NCI-H2227 treated with DMSO at 0.1 percent for 48 hours (cell line): ENCODE results near the gene NFAM1.
A peak's percentile ranks its signal among the peaks of the same experiment; 100 is the strongest.

Experiments used
- DNase-seq: peaks from one replicate; lab custom pipeline; 2025; lab: John Stamatoyannopoulos, UW

The NFAM1 gene, protein sequence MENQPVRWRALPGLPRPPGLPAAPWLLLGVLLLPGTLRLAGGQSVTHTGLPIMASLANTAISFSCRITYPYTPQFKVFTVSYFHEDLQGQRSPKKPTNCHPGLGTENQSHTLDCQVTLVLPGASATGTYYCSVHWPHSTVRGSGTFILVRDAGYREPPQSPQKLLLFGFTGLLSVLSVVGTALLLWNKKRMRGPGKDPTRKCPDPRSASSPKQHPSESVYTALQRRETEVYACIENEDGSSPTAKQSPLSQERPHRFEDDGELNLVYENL

DNA sequence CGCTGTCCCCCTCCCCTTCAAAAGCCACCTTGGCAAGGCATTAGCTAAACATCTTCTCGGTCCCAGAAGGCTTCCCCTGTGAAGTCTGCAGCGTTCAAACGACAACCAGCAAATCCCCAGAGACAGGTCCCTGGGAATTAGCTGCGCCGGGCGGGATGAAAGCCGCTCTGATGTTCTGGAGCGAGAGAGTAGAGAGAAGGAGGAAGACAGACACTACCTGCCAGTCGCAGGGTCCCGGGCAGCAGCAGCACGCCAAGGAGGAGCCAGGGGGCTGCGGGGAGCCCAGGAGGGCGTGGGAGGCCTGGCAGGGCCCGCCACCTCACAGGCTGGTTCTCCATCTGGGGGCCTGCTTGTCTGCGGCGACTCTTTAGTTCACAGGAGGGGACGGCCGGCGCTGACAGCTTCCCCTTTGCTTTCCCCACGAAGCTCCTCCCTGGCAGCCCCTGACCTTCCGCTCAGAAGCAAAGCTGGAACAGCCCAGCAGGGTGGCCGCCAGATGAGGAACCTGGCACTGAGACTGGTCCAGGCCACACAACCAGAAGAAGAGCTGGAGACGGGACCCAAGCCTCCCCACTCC lies at the start of gene NFAM1:
Gene NFAM1 (minus strand): TSS at position 384 of the 577 bp plus-strand sequence. CDS start 46 bp downstream, at position 338.
- no peak for DNase-seq

- no peak for DNase-seq
Observed at GRCh38 chr22:42475122-42475521, 42.9 kb upstream of the NFAM1 start.

DNA sequence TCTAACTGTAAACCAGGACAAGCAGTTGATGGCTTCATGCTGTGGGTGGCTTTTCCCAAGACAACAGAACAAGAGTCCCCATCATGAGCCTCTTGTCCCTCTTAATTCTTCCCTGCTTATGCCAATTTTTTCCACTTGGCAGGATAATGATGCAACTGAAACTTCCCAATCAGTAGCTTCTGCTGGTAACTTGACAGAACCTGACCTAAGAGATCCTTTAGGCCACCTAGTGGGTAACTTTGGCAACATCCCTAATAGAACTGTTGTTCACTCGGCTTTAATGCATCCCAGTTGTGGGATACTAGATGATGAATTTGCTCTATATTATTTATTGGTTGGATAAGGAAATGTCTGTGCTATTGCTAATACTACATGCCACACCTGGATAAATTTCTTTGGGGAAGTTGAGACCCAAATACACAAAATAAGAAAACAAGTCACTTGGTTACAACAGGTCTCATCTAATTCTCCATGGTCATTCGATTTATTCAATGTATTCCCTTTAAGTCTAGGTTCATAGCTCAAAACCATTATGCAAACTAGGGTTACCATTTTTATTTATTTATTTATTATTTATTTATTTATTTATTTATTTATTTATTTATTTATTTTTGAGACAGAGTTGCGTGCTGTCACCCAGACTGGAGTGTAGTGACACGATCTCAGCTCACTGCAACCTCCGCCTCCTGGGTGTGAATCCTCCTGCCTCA lies 41.4 kb upstream of the NFAM1 start:
- DNase-seq = peak; percentile 6

DNA sequence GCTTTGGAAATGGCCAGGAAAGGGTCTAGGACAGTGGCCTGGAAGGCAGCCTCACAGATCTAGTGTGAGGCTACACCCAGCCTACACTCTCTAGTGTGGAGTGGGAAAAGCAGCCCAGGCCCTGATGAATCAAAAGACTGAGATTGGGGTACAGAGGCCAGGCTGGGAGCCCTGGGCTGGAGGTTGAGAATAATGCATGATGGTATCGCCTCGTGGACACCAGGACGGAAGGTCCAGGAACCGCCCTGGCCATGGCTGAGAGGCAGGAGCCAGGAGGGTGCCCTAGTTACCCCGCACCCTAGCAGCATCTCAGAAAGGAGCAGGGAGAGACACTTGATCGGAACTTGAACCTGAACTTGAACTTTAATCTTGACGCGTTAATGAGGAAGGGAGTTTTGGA lies 40.5 kb upstream of the NFAM1 start:
- DNase-seq = no peak

- DNase-seq = no peak
Observed at GRCh38 chr22:42471441-42471840, 39.2 kb upstream of the NFAM1 start.

GRCh38 chr22:42470366-42471082 lies 38.3 kb upstream of the NFAM1 start:
- no peak for DNase-seq

- no peak for DNase-seq
Observed at GRCh38 chr22:42468841-42469240, 36.6 kb upstream of the NFAM1 start.

- no peak for DNase-seq
Observed at GRCh38 chr22:42462016-42462415, 29.8 kb upstream of the NFAM1 start.

- DNase-seq = no peak
Observed at GRCh38 chr22:42461511-42461910, 29.3 kb upstream of the NFAM1 start.

DNA sequence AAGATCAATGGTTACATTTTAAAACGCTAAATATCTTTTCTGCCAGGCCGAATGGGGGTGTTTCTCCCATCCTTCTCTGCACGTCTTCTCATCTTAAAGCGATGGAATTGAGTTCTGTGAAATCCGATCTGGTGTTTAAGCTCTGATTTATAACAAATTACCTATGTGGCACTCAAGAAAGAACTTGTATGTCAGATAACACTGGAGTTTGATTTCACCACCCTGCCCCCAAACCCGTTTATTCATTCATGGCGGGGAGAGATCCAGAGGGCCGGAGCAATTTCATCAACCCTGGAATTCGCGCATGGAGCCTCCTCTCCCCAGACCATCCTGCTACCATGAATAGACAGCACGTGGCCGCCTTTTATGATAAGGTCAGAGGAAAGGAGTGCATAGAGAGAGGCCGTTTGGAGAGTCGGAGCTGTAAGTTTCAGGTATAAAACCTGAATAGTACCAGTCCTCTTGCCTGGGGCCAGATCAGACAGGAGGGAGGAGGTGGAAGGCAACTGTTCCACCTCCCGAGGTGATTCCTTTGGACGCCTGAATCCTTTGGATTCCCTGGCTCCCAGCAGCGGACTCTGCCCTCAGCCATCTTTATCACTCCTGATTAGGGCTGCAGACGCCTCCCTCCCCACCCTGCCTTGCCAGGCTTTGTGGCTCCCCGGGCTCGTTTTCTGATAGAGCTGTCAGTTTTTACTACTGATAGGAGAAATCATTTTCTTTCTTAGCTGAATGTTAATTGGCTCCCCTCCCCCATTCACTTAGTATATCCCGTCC lies 27.3 kb upstream of the NFAM1 start:
- peak; percentile 35 for DNase-seq

- no peak for DNase-seq
Observed at GRCh38 chr22:42452916-42453315, 20.7 kb upstream of the NFAM1 start.

DNA sequence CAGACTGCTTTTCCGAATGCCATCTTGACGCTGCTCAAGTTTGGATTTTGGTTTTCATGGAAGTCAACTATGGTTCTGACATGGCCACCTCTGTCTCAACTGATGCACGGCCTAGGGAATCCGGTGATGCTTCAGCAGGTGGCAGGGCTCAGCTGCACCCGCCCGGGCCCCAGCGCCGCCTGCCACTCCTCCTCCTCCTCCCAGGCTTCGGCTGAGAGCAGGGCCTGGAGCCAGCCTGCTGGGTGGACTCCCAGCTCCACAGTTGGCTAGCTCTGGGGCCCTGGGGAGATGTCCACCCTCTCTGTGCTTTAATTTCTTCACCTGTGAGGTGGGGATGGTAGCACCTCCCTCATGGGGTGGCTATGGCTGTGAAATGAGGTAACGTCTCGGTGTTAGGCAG lies 20.3 kb upstream of the NFAM1 start:
- no peak for DNase-seq

GRCh38 chr22:42451499-42452145 lies 19.4 kb upstream of the NFAM1 start:
- DNase-seq = no peak

DNA sequence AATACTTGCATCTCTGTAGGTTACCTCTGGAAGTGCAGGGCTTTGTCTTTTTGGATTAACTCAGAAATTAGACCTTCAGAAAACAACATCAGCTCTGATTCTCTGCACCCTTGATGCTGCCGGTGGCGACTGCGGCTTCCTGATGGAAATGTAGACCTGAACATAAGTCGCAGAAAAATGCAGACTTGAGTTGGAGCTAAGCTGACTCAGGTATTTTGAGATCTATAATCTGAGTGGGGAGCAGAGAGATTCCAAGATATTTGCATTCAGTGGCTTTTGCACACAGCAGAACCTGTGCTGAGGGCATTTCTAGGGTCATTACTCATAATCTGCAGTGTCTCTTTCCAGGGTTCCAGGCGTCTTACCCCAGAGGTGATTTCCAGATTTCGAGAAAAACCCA lies 18.7 kb upstream of the NFAM1 start:
- DNase-seq = no peak

GRCh38 chr22:42446151-42446550 lies 13.9 kb upstream of the NFAM1 start:
- no peak for DNase-seq

- peak; percentile 56 for DNase-seq
Observed at GRCh38 chr22:42444077-42444904, 12.1 kb upstream of the NFAM1 start.

DNA sequence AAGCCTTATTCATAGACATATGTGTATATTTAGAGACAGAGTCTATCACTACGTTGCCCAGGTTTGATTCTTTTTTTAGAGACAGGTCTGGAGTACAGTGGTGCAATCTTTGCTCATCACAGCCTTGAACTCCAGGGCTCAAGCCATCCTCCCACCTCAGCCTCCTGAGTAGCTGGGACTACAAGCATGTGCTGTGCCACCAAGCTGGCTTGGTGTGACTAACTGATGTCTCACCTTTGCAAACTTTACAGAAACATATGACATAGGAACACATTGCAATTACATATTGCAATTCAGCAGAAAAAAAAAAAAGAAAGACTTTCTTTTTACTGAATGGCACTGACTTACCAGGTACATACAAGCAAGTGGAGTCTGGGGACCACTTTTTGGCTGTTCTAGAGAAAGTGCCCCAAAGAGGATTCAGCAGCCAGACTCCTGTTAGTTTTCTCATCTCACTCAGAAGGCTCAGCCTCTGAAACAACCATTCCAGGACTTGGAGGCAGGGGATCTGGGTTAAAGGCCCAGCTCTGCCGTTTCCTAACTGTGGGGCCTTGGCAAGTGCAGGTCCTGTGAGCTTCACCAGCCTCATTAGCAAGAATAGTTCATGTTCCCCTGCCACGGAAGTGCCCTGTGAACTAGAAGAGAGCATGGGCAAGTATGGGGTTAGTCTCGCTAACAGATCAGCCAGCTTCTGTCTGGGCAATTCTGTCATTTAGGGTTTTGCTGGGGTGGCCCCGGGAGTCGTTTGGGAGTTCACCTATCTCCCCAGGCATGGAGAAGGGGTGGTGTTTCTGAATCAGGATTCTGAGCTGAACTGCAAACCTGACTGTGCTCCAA lies 11.3 kb upstream of the NFAM1 start:
- DNase-seq = no peak

GRCh38 chr22:42442748-42443147 lies 10.5 kb upstream of the NFAM1 start:
- no peak for DNase-seq

GRCh38 chr22:42440728-42441127 lies 8.5 kb upstream of the NFAM1 start:
- no peak for DNase-seq
